Measurements from ENCODE around the gene EIF2B1. TPM values are rescaled to one million over a fixed set of nuclear protein-coding genes. Genes with fewer than 3 reads are reported as not detected.
A peak's percentile ranks its signal among the peaks of the same experiment; 100 is the strongest.

Gene EIF2B1
- total and polyA plus RNA-seq, 9 of the 15 experiments (the other 6 are each of a cell fraction or from before 2014, with no cell fraction given): 35.7 to 195 (median 67.8) TPM

- no peak; the same call in 1 of the 2 replicates for TF ChIP-seq KDM2B (CRISPR knock-in tag; IDR thresholded peaks at IDR 0.05)
- peak; percentile 98 for TF ChIP-seq NCOA1 (IDR thresholded peaks at IDR 0.05; ENCODE audit: low read depth)
- TF ChIP-seq TCF7 (IDR thresholded peaks at IDR 0.05; ENCODE audit: borderline replicate concordance): peak; percentile 89; the same call in 1 of the 2 replicates
- peak; percentile 7; the same call in 1 of the 2 replicates for TF ChIP-seq ZFP91 (CRISPR knock-in tag; IDR thresholded peaks at IDR 0.05)
- TF ChIP-seq ZBTB11 (CRISPR knock-in tag; IDR thresholded peaks at IDR 0.05): peak; percentile 99 to 100 (median 100)
- TF ChIP-seq BHLHE40 (IDR thresholded peaks at IDR 0.05; ENCODE audit: low read length): peak; percentile 57; the same call in 1 of the 2 replicates
- TF ChIP-seq ZBTB12 (CRISPR knock-in tag; IDR thresholded peaks at IDR 0.05): peak; percentile 76
- no peak for TF ChIP-seq SREBF2 (CRISPR knock-in tag; IDR thresholded peaks at IDR 0.05)
- TF ChIP-seq GMEB1 (CRISPR knock-in tag; IDR thresholded peaks at IDR 0.05): peak; percentile 80
- TF ChIP-seq ARID4B (CRISPR knock-in tag; IDR thresholded peaks at IDR 0.05): peak; percentile 99
These were observed 31.6 kb downstream of the EIF2B1 start, which contains the start of gene DDX55 (continued) for GRCh38 chr12:123601602-123602489.
